Heart left ventricle (tissue), 16 donors: Measurements from ENCODE around the gene PLA2G3. TPM values are rescaled to one million over a fixed set of nuclear protein-coding genes. Genes with fewer than 3 reads are reported as not detected.

Source experiments
- ATAC-seq, 4 donors: fragments of 200-7000 bp; cut with Tn5 transposase; one replicate each; pipeline ENCODE4 v1.9.1; 2020 to 2022; ENCODE audit warnings: moderate library complexity in 4 of 4, mild to moderate bottlenecking in 3 of 4, moderate number of reproducible peaks in 1 of 4
- DNase-seq, 5 donors: peaks; one replicate each; pipeline ENCODE4 v3.0.0-alpha.2; 2020
- H3K27ac ChIP-seq, 12 donors: fragments of 200-600 bp; sonication (generic) in 4 of 12; one replicate each; pipeline versions ENCODE4 v1.5.0 to v1.8.0; 2016 to 2022; ENCODE audit warnings: mild to moderate bottlenecking in 2 of 12
- H3K27me3 ChIP-seq, 9 donors: fragments of 200-600 bp; sonication (generic) in 2 of 9; one replicate each; pipeline versions ENCODE4 v1.5.1 to v1.8.0; 2016 to 2022; ENCODE audit warnings: mild to moderate bottlenecking in 3 of 9
- H3K36me3 ChIP-seq, 9 donors: fragments of 200-600 bp; sonication (generic) in 2 of 9; one replicate each; pipeline versions ENCODE4 v1.5.0 to v1.8.0; 2018 to 2022; ENCODE audit warnings: mild to moderate bottlenecking in 2 of 9
- H3K4me1 ChIP-seq, 12 donors: fragments of 200-600 bp; sonication (generic) in 4 of 12; one replicate each; pipeline versions ENCODE4 v1.5.0 to v1.8.0; 2016 to 2022; ENCODE audit warnings: mild to moderate bottlenecking in 3 of 12
- H3K4me3 ChIP-seq, 12 donors: fragments of 200-600 bp; sonication (generic) in 4 of 12; one replicate each; pipeline versions ENCODE4 v1.5.0 to v1.8.0; 2017 to 2022; ENCODE audit warnings: mild to moderate bottlenecking in 9 of 12, moderate library complexity in 4 of 12
- H3K9me3 ChIP-seq, 12 donors: fragments of 200-600 bp; sonication (generic) in 4 of 12; one replicate each; pipeline versions ENCODE4 v1.5.0 to v1.8.0; 2016 to 2022; ENCODE audit warnings: mild to moderate bottlenecking in 1 of 12
- CTCF ChIP-seq, 12 donors: fragments of 200-600 bp; sonication (generic) in 4 of 12; IDR thresholded peaks; one replicate each; pipeline versions ENCODE4 v1.5.0 to v1.8.0; 2018 to 2022; ENCODE audit warnings: antibody characterized with exemption in 12 of 12, mild to moderate bottlenecking in 5 of 12
- POLR2A ChIP-seq, 2 donors: fragments of 450-650 bp; IDR thresholded peaks; one replicate each; pipeline ENCODE4 v1.6.1; 2017; ENCODE audit warnings: antibody characterized with exemption in 2 of 2, mild to moderate bottlenecking in 2 of 2, moderate library complexity in 2 of 2
- WGBS, 4 donors: extraction: QIAGEN DNeasy Blood & Tissue Kit in 2 of 4; methylation state at CpG; one replicate each; pipeline versions ENCODE4 v1.1.5 to v1.1.7; 2013 to 2018; 5-methylcytosine and 5-hydroxymethylcytosine counted together
- intact Hi-C, 10 donors: fragments of 100-400 bp; cut with DNase I; formaldehyde crosslinking; loops; one replicate each; pipeline versions ENCODE4 v1.11.1 to v1.14.2; 2022
- polyA plus RNA-seq, 2 donors: library from polyadenylated mRNA; stranded (reverse); fragments of 200-250 nt; gene quantifications; one replicate each; pipeline ENCODE4 v1.2.3, GENCODE V29; 2013
- total RNA-seq, 9 donors: library from RNA; depleted of rRNA in 2 of 9; stranded (reverse); fragments of >200 nt in 2 of 9; fragmentation: NEBNext Ultra II Directional in 3 of 9; extraction: Animal tissue kit (Norgen Biotek cat#: 25700) in 3 of 9; gene quantifications; one replicate each; pipeline versions ENCODE4 v1.1.0 to v1.2.4, GENCODE V29; 2016 to 2023
- donor health status: ischemic (EF 13 %, LVEDD 7.1; RV severe dilation, severe dysfunction).
- donor health status: healthy with polysubstance abuse.
- donor health status: DM: no; HTN: yes; CAD: no.
- donor health status: DM: no; HTN: no; CAD: no.
- donor health status: ischemic (EF 25% LVEDD 6.9; RV normal size, moderate dysfunction).
- donor health status: ischemic (EF 25% LVEDD 5.7; RV mildly dilated, moderate dysfunction).
- donor health status: healthy.
- donor health status: DM: yes; HTN: yes; CAD: no.
- donor health status: ischemic (EF 35%, LVEDD 5.7; RV mildly dilated, moderate dysfunction).
- donor health status: nonischemic (EF 11% LVEDD 7.7; RV severe dilation, severe dysfunction).
- donor health status: DM: yes; HTN: yes; CAD: no.
- donor health status: PGD.
- donor health status: ischemic (EF 29% LVEDD 5.4; RV normal size, mild dysfunction).
- donor health status: nonischemic (EF 23%, LVEDD 6.1; RV moderate dilation, normal function).

The PLA2G3 gene
- total and polyA plus RNA-seq, 11 donors: not detected

- no peaks in the 10 kb centered on the region for H3K9me3 ChIP-seq
- DNase-seq (no peak), ATAC-seq (no peak)
- H3K36me3 ChIP-seq: peaks cover 0 to 33% (median 27%) of the 10 kb centered on the region in 9 donors
- H3K4me3 ChIP-seq: peak overlapping the region in 8 of 12 donors; percentile 75 to 94 (median 87)
- H3K4me1 ChIP-seq: peaks cover 0 to 34% (median 25%) of the 10 kb centered on the region in 12 donors
- no peaks in the 10 kb centered on the region for H3K27me3 ChIP-seq
- intact Hi-C loops: loop anchor here in 2 of 10 donors (5.0 kb wide), 2 partner anchors 51 to 66 kb away; partner anchors contain the start of gene LIMK2 (in 2 of the 2)
- TF ChIP-seq CTCF (IDR thresholded peaks at IDR 0.05) (no peak), POLR2A (IDR thresholded peaks at IDR 0.05) (no peak)
- peak overlapping the region in 2 of 12 donors; percentile 94 to 96 for H3K27ac ChIP-seq
These were observed 21.1 kb upstream of the PLA2G3 start for GRCh38 chr22:31161386-31161785.

- Histone ChIP-seq H3K4me3 (peak overlapping the region; percentile 75 to 95 (median 88)), H3K27ac (peak overlapping the region; percentile 75 to 96 (median 90)), H3K4me1 (peaks cover 0 to 39% (median 29%) of the 10 kb centered on the region in 12 donors), H3K9me3 (no peaks in the 10 kb centered on the region), H3K36me3 (peaks cover 0 to 24% (median 18%) of the 10 kb centered on the region in 9 donors), H3K27me3 (no peaks in the 10 kb centered on the region)
- WGBS, 4 donors: 1 to 2% (median 2%) methylated on average over 31 to 32 of the region's 32 CpGs
- DNase-seq (peak in 1 of 5 donors; percentile 33), ATAC-seq (peak; percentile 29 to 63 (median 54))
- intact Hi-C loops: loop anchor here in 2 of 10 donors (5.0 kb wide), 2 partner anchors 52 to 67 kb away; partner anchors contain the start of gene LIMK2 (in 2 of the 2)
- TF ChIP-seq CTCF (IDR thresholded peaks at IDR 0.05) (no peak), POLR2A (IDR thresholded peaks at IDR 0.05) (no peak)
These were observed 20.1 kb upstream of the PLA2G3 start for GRCh38 chr22:31160328-31160978.

- Histone ChIP-seq H3K9me3 (no peaks in the 10 kb centered on the region), H3K36me3 (no peaks in the 10 kb centered on the region), H3K4me3 (no peak overlapping the region), H3K4me1 (peaks cover 0 to 21% (median 13%) of the 10 kb centered on the region in 12 donors), H3K27ac (peak overlapping the region in 11 of 12 donors; percentile 0 to 78 (median 52)), H3K27me3 (no peaks in the 10 kb centered on the region)
- 18 to 30% (median 19%) methylated on average over 3 of the region's 3 CpGs for WGBS, 4 donors
- TF ChIP-seq POLR2A (IDR thresholded peaks at IDR 0.05): no peak
- no peak for TF ChIP-seq CTCF (IDR thresholded peaks at IDR 0.05)
- ATAC-seq: no peak
- intact Hi-C loops: no loop called here
- DNase-seq: no peak
These were observed 15.1 kb upstream of the PLA2G3 start for GRCh38 chr22:31155422-31155821.

GRCh38 chr22:31154975-31155374 lies 14.7 kb upstream of the PLA2G3 start:
- Histone ChIP-seq H3K27me3 (no peaks in the 10 kb centered on the region), H3K36me3 (no peaks in the 10 kb centered on the region), H3K9me3 (no peaks in the 10 kb centered on the region), H3K4me3 (no peak overlapping the region), H3K4me1 (peaks cover 0 to 21% (median 12%) of the 10 kb centered on the region in 12 donors), H3K27ac (peak overlapping the region in 11 of 12 donors; percentile 0 to 78 (median 52))
- WGBS, 4 donors: 82 to 91% (median 89%) methylated on average over 1 of the region's 1 CpG
- intact Hi-C loops: loop anchor here in 4 of 10 donors (5.0 kb wide), 3 partner anchors 68 to 393 kb away; no protein-coding TSS in a partner anchor
- no peak for ATAC-seq
- no peak for DNase-seq
- TF ChIP-seq CTCF (IDR thresholded peaks at IDR 0.05) (no peak), POLR2A (IDR thresholded peaks at IDR 0.05) (no peak)
